C4-2B (cell line): ENCODE measurements around the gene MSRB3.

Experiments
- H3K27ac ChIP-seq: fragments of 450-650 bp; 2 replicates; pipeline ENCODE4 v1.5.1; 2017
- CTCF ChIP-seq: fragments of 450-650 bp; conservative IDR thresholded peaks from 2 replicates; pipeline ENCODE4 v1.5.1; 2017; ENCODE audit warnings: mild to moderate bottlenecking
- ZFX ChIP-seq: fragments of 450-650 bp; IDR thresholded peaks from 2 replicates; pipeline ENCODE4 v1.6.1; 2017

MSRB3 gene

GRCh38 chr12:65318186-65318685 lies 39.8 kb downstream of the MSRB3 start:
- TF ChIP-seq CTCF: no peak
- no peak for TF ChIP-seq ZFX
- no peak overlapping the region for H3K27ac ChIP-seq

GRCh38 chr12:65319688-65320200 lies 41.3 kb downstream of the MSRB3 start:
- TF ChIP-seq CTCF (no peak), ZFX (no peak)
- H3K27ac ChIP-seq: no peak overlapping the region

- TF ChIP-seq CTCF: no peak
- TF ChIP-seq ZFX: no peak
- no peak overlapping the region for H3K27ac ChIP-seq
These were observed 44.6 kb downstream of the MSRB3 start for GRCh38 chr12:65323070-65323469.

GRCh38 chr12:65324056-65324455 lies 45.6 kb downstream of the MSRB3 start:
- no peak overlapping the region for H3K27ac ChIP-seq
- TF ChIP-seq CTCF (no peak), ZFX (no peak)

GRCh38 chr12:65324551-65324950 lies 46.1 kb downstream of the MSRB3 start:
- no peak overlapping the region for H3K27ac ChIP-seq
- TF ChIP-seq ZFX (no peak), CTCF (no peak)

- H3K27ac ChIP-seq: no peak overlapping the region
- no peak for TF ChIP-seq ZFX
- TF ChIP-seq CTCF: no peak
These were observed 46.7 kb downstream of the MSRB3 start for GRCh38 chr12:65325183-65325582.

GRCh38 chr12:65326616-65327015 lies 48.1 kb downstream of the MSRB3 start:
- no peak for TF ChIP-seq ZFX
- no peak for TF ChIP-seq CTCF
- no peak overlapping the region for H3K27ac ChIP-seq
